GOT3 (cell line): Measurements from ENCODE around the gene RIPPLY3.
"Not testable (repeated sequence)": the region's sequence is repeated elsewhere in the genome, so short reads cannot be mapped to it uniquely, and the experiment has no call there.

Experiments
- DNase-seq: peaks from one replicate; lab custom pipeline; 2025; ENCODE audit warnings: mixed read lengths; lab: John Stamatoyannopoulos, UW

RIPPLY3 gene

DNA sequence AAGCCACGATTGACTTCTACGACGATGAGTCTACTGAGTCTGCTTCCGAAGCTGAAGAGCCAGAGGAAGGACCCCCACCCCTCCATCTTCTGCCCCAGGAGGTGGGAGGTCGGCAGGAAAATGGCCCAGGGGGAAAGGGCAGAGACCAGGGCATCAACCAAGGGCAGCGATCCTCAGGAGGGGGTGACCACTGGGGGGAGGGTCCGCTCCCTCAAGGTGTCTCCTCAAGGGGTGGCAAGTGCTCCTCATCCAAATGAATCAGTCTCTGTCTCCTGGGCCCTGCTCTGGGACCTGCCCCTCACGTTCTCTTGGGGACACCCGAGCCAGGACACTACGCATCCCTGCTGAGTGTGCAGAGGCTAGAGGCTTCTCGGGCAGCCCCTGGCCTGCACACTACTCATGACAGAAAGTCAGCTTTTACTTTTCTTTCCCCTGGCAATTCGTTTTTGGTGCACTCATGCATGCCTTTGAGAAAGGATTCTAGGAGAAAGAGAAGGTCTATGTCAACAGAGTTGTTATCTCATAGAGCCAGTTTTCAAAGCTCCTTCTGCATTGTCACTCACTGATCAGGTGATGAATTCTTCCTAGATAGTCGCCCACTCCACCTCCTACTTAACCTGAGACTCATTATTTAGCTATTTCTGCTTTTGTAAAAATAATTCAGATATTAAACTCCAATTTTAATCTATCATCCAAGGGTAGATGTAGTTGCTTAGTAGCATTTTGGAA is 11.6 kb downstream of the RIPPLY3 start:
- no peak for DNase-seq

DNA sequence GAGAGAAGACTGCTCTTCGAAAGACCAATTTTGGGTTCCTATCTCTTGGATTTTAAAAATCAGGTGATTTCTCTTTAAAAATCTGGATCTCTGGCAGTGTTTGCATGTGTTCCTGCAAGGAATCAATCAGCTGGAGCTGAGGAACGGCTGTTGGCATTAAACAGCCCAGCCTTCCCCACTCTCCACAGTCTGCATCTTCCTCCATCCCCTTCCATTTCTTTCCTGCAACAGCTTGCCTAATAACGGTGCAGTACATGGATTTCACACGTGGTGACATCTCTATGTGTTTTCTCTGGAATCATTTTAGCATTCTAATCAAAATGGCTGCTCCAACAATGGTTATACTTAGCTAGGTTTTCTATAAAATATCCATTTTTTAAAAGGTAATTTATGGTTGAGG is 20.0 kb downstream of the RIPPLY3 start:
- DNase-seq: no peak

DNA sequence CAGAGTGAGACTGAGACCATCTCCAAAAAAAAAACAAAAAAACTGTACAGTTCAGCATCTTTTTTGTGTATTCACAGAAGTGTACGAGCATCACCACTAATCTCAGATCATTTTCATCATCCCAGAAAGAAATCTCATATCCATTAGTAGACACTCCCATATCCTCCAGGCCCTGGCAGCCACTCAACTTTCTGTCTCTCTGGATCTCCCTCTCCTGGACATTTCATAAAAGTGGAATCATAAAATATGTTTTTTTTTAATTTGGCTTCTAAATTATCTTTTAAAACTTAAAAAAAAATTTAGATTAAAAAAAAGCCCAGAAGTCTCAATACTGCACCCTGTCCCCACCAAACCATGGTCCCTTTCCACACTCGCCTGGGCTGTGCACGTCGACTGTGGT is 22.1 kb downstream of the RIPPLY3 start:
- DNase-seq: no peak

DNA sequence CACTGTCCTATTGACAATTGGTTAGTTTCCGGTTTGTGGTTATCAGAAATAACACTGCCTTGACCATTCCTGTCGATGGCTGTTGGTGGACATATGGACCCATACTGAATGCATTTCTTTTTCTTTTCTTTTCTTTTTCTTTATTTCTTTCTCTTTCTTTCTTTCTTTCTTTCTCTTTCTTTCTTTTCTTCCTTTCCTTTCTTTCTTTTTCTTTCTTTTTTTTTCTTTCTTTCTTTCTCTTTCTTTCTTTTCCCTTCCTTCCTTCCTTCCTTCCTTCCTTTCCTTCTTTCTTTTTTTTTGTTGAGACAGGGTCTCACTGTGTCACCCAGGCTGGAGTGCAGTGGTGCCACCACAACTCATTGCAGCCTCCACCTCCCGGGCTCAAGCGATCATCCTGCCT is 24.4 kb downstream of the RIPPLY3 start:
- DNase-seq: no peak

DNA sequence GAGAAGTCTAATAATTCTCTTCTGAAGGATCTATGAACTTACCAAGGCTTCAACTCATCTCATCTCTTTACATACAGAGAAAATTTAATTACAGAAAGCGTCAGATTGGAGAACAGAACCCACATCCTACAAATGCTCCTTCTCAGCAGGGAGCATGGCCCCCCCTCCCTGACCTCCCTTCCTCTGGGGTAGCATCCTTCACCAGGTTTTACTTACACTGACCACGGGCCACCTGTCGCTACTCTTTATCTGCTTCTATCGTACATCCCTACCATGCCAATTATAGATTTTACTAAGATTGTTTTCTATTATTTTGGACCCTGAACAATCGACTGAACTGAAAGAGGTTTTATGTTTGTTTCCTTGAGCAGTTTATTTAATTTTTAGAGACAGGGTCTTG is 25.8 kb downstream of the RIPPLY3 start:
- DNase-seq: no peak

DNA sequence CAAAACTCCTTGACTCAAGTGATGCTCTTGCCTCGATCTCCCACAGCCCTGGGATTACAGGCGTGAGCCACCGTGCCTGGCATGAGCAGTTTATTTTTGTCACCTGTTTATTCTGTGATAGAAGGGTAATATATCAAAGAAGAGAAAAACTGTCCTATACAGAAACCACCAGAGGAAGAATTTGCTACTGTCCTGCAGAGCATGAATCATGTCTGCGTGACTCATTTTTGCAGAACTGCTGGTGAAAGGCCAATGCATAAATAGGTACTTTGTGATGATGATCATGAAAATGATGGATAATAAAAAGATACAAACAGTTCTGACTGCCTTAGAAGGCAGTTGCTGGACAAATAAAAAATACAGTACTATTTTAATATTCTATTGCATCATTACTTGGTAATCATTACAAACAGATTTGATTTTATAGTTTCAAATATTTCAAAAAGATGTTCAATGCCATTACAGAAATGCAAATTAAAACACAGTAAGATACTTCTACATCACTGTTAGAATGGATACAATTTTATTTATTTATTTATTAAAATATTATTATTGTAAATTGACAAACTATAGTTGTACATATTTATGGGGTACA is 26.5 kb downstream of the RIPPLY3 start:
- DNase-seq: no peak

DNA sequence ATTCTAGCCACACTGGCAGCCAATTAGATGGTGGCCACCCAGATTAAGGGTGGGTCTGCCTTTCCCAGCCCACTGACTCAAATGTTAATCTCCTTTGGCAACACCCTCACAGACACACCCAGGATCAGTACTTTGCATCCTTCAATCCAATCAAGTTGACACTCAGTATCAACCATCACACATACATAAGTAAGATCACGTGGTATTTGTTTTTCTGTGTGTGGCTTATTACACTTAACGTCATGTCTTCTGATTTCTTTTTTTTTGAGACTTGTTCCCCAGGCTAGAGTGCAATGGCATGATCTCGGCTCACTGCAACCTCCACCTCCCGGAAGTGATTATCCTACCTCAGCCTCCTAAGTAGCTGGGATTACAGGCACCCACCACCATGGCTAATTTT is 27.9 kb downstream of the RIPPLY3 start:
- DNase-seq: not testable (repeated sequence)

DNA sequence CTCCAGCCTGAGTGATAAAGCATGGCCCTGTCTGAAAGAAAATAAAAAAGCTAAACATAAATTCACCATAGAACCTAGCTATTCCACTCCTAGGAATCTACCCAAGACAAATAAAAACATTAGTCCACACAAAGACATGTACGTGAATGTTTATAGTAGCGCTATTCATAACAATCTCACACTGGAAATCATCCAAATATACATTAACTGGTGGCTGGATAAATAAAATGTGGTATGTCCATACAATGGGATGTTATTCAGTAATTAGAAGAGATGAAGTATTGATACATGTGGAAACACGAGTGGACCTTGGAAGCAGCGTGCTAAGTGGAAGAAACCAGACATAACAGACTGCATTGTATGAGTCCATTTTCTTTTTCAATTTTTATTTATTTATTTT is 29.7 kb downstream of the RIPPLY3 start:
- no peak for DNase-seq

DNA sequence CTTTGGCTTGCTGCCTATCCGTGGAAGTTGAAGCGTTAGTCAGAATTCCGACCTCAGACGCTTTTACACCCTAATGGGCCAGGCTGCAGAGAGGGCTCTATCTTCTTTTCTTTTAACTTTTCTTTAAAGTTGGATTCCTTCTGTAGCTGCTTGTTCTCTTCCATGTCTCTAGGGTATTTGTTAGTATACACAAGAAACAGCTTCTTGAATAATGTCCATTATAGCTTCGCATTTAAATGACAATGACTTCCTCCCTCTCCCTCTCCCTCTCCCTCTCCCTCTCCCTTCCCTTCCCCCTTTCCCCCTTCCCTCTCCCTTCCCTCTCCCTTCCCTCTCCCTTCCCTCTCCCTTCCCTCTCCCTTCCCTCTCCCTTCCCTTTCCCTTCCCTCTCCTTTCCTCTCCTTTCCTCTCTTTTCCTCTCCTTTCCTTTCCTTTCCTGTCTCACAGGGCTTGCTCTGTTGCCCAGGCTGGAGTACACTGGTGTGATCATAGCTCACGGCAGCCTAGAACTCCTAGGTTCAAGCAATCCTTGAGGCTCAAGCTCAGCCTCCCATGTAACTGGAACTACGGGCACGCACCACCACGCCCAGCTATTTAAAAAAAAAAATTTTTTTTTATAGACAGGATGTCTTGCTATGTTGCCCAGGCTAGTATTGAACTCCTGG is 33.0 kb downstream of the RIPPLY3 start:
- DNase-seq: no peak

DNA sequence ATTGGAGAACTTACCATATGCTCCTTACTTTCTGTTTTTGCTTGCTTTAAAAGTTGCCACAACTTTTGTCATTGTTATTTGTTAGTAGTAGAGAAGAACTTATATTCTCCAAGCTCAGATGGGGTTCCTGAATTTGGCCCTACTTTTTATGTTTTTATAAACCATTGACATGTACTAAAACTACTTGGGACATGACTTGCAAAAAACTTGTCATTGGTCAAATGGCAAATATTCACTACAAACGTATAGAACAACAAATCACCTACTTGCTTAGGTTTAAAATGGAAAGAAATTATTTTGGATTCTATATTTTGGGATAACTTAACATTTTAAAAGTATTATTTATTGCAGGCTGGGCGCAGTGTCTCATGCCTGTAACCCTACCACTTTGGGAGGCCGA is 33.7 kb downstream of the RIPPLY3 start:
- no peak for DNase-seq

DNA sequence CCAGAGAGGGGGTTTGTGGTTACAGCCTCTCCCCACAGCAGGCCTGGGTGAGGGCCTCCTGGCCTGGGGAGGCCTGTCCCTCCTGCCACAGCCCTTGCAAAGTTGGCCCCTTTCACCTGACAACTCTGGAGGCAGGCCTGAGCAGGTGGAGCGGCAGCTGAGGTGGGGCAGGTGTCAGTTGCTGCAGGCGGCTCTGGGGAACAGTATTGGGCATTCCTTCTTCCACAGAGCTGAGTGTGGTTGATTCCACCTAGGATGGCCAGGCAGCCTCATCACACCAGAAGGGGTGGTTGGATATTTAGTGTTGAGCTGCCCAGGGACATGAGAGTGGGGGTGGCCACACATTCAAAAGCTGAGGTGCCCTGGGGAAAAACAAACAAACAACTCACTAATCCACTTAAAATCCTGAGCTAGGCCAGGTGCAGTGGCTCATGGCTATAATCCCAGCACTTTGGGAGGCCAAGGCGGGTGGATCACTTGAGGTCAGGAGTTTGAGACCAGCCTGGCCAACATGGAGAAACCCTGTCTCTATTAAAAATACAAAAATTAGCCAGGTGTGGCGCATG is 35.3 kb downstream of the RIPPLY3 start:
- no peak for DNase-seq

DNA sequence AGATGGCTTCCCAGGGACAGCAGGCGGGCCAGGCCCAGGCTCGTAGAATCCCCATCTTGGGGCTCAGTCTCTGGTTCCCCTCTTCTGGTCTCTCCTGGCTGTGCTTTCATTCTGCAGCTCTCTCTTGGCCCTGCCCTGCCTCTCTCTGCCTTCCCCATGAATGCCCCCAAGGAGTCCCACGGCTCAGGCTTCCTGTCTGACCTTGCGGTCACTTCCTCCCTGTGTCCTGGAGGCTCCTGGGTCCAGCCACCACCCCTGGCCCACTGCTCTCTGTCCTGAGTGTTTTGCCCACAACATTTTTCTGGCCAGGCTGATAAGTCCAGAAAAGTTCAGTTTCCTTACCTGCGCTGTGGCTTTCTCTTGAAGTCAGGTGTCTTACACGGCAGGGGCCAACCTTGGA is 37.3 kb downstream of the RIPPLY3 start:
- DNase-seq: no peak

DNA sequence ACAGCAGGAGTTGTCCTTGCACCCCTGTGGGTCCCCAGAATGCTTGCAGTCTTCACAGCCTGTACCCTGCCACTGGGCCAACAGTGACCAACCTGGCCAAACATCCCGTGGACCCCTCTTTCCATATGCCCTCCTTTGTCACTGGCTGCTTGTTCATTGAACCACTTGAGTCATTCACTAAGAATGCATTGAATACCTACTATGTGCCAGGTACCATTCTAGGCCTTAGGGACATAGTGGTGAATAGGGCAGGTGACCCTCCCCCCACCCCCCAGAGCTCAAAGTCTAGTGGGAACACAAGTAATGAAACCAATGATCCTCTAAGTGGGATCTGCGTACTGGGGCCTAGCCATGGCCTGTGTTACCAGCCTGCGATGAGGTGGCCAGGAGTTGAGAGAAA is 38.1 kb downstream of the RIPPLY3 start:
- no peak for DNase-seq

DNA sequence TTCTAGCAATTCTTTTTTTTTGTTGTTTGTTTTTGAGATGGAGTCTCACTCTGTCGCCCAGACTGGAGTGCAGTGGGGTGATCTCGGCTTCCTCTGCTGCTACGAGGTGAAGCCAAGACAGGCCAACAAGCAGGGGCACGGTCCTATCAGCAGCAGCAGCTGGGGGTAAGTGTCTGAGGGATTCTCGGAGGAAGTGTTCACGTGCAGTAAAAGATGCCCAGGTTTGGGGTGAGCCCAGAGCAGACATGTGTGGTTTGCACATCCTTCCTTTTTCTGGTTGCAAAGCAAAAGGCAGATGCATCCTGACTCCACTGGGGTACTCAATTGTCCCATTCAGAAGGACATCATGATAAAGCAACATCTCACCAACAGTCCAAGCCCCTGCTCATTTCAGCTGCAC is 38.6 kb downstream of the RIPPLY3 start:
- no peak for DNase-seq

DNA sequence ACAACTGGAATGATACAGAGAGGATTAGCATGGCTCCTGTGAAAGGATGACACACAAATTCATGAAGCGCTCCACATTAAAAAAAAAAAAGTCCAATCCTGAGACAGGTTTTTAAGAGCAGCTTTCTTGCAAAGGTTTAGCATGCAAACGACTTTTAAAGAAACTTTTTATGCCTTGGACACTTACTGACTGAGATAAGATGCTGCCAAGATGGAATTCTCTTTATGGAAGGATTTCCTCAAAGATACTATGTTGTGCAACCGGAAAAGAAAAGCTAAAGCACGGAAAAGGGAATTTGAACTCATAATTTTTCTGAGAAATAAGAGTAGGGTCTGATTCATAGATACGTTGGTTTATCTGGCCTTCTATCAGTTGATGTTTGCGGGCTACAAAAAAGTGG is 39.1 kb downstream of the RIPPLY3 start:
- no peak for DNase-seq

DNA sequence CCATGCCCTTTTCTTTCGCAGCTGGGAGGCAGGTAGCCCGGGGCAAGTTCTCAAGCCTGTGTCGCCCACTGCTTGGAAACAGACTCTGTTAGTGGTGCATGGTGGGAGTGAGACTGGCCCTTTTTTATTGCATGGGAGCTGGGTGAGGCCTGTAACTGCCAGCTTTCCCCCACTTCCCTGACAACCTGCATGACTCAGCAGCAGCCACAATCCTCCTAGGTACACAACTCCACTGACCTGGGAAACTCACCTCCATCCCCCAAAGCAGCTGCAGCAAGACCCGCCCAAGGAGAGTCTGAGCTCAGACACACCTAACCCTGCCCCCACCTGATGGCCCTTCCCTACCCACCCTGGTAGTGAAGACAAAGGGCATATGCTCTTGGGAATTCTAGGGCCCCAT is 40.6 kb downstream of the RIPPLY3 start:
- no peak for DNase-seq

DNA sequence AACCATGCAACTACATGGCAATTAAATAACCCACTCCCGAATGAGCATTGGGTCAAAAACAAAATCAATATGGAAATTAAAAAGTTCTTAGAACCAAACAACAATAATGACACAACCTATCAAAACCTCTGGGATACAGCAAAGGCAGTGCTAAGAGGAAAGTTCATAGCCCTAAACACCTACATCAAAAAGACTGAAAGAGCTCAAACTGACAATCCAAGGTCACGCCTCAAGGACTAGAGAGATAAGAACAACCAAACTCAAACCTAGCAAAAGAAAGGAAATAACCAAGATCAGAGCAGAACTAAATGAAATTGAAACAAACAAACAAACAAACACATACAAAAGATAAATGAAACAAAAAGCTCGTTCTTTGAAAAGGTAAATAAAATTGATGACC is 43.2 kb downstream of the RIPPLY3 start:
- DNase-seq: not testable (repeated sequence)

DNA sequence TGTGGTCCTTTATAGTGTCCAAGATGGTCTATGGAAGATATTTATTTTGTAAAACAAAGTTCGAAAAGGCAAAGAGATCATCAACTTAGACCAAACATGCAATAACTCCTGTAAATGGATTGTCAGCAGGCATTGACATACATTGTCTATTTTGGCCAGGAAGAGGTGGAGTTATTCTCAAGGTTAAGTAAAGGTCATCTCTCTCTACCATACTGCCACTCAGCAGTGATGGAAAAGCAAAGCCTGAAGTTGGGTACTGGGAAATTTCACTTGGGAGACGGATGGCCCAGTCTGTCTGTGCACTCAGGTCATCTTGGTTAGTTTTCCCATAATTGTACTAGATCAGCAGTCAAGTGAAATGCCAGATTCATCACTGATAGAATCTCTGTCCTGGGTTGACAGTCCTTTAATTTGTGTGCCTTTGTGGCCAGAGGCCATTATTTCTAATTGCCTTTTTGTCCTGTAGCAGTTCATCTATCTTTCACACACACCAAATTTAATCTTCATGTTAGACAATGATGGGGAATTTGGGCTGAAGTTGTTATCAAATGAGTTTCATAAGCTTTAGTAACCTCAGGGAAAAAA is 48.9 kb downstream of the RIPPLY3 start:
- DNase-seq: no peak

DNA sequence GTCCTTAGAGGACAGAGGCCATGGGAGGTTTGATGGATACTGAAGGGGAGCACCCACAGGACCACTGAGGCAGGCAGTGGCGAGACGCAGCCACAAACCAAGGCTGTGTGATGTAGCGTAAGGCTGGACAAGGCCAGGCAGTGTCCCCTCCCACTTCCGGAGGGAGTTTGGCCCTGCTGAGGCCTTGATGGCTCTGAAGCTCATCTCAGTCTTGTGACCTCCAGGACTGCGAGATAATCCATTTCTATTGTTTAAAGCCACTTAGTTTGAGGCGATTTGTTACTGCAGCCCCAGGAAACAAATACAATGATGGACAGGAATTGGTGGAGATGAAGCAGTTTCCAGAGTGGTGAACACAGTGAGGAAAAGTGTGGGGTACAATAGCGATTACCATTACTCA is 51.1 kb downstream of the RIPPLY3 start:
- DNase-seq: no peak

DNA sequence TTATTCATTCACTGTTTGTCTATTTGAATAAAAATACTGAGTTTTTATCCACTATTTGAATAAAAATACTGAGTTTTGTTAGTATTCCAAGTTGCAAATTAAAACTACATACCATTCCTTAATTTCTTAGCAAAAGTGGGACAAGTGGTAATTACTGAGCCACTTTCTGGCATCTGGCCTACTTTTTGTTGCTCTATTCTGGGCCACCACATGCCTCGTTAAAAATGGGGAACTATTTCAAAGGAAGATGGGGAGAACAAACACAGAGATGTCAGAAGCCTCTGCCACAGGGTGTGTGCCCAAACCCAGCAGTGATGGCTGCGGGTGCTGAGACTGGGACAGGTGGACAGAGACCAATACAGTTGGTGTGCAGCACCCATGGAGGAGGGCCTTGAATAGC is 51.8 kb downstream of the RIPPLY3 start:
- no peak for DNase-seq

DNA sequence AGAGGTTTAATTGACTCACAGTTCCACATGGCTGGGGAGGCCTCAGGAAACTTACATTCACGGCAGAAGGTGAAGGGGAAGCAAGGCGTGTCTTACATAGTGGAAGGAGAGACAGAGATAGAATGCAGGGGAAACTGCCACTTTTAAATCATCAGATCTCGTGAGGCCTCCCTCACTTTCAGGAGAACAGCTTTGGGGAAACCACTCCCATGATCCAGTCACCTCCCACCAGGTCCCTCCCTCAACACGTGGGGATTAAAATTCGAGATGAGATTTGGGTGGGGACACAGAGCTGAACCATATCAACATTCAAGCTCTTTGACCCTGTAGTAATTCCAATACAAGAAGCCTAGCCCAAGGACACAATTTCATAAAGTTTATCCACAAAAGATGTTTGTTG is 52.7 kb downstream of the RIPPLY3 start:
- DNase-seq: no peak

DNA sequence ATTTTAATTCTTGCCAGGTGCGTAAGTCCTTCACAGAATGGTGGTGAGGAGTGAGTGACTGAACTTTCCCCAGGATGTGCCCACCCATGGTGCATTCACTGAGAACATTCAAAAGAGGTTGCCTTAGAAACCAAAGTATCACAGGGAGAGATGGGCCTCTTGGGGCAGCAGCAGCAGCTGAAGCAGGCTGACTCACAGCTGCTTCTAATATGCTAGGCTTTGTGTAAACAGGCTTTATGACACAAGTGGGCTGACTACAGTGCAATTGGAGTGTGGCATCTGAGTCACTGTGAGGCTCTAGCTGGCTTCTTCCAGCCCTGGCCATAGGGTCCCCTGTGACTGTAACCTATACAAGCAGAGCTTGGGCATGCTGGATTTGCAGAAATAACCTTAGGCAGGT is 53.8 kb downstream of the RIPPLY3 start:
- peak; percentile 49 for DNase-seq
